GM10847 (cell line): Measurements from ENCODE around the gene AGRN.

Experiments
- POLR2A ChIP-seq: IDR thresholded peaks from 2 replicates; pipeline ENCODE4 v1.6.1; 2011; ENCODE audit not compliant: insufficient read length; ENCODE audit errors: extremely low read depth

AGRN gene

GRCh38 chr1:1082776-1083415, 63.0 kb downstream of the AGRN start:
- no peak for TF ChIP-seq POLR2A

DNA sequence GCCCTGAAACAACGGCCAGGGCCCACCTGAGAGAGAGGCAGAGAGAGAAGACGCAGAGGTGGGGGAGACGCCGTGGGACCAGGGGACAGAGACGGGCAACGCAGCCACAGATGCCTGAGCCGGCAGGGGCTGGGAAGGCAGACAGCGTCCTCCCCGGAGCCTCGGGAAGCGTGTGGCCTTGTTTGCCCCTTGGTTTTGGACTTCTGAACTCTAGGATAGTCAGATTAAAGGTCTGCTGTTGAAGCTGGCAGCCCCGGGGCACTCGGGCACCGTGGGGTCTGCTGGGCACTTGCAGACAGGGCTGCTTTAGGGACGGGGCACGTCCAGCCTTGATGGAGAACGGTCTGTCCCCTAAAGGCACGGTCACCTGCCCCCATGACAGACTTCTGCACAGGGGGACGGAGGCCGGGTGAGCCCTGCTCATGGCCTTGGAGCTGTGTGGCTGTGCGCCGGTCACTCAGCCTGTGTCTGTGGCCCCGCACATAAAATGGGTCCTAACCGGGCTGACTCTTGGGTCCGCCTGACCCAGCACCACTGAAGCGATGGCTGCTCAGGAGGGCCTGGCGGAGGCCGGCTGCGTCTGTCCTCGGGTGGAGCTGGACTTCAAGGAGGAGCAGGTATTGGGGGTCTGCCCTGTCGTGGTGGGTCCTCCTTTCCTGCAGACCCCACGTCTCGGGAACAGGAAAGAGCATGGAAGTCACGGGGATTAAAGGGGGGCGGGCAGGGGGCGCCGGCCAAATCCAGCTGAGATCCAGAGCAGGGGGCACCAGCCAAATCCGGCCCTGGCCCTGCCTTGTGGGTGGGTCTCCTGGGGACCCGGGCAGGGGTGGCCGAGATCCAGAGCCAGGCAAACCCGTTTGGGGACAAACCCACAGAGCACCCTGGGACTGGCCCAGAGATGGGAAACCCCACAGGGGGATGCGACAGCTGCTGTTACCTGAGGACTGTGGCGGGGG, 63.8 kb downstream of the AGRN start:
- TF ChIP-seq POLR2A: no peak

DNA sequence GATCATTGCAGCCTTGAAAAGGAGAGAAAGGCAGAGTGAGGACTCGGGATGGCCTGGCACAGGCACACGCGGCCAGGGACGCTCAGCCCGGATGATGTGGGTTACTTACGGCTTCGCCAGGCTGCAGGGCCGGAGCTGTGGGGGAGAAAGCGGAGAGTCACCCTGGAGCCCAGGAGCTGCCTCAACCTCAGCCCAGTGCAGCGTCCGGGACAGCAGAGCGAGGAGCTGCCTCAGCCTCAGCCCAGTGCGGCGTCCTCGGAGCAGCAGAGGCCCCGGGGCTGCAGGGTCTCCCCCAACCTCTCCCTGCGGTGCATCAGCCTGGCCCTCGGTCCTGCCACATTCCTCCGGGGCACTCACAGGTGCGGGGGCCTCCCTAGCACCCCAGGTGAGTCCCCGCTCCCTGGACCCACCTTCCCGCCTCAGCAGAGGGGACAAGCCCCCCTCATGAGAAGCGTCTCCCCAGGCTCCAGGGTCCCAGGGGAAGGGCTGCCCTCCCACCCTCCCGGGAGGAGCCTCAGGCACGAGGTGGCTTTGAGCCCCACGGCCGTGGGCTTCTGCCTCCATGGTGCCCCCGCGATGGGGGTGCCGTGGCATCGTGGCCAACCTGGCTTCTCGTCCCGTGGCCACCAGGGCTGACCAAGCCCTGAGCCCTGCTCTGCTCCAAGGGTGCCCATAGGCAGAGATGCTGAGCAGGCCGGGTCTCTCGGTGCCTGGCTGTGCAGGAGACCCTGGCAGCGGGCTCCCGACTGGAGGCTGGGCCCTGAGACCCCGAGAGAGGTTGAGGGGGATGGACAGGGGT, 64.7 kb downstream of the AGRN start:
- TF ChIP-seq POLR2A: no peak

DNA sequence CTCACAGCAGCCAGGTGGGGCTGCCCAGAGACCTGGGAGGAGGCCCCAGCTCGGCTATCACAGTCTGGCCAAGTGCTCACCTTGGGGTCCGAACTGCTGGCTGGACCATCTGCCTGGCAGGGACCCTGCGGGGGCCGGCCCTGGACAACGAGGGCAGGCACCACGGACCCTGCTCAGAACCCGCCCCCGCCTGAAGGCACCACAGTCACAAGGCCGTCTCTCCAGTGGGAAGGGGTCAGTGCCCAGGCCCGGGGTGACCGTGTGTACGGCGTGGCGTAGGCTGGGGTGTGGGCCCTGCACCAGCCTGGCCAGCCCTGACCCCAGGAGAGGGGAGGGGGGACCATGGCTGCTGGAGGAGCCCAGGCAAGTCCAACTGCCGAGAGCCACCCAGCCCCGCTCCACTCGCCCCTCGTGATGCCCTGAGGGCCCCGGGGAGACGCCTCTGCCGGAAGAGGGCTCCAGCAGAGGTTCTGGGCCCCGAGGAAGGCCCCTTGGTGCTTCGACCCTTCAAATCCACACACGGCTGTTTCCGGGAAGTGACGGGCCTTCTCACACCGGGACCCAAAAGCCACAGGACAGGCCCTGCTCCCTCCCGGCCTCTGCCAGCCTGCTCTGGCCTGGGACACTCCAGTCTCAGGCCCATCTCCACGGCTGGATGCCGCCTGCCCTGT, 65.4 kb downstream of the AGRN start:
- TF ChIP-seq POLR2A: no peak

GRCh38 chr1:1085911-1086841, 66.3 kb downstream of the AGRN start:
- no peak for TF ChIP-seq POLR2A

GRCh38 chr1:1086911-1087341, 67.0 kb downstream of the AGRN start:
- no peak for TF ChIP-seq POLR2A

- no peak for TF ChIP-seq POLR2A
These were observed 67.6 kb downstream of the AGRN start for GRCh38 chr1:1087351-1088028.

DNA sequence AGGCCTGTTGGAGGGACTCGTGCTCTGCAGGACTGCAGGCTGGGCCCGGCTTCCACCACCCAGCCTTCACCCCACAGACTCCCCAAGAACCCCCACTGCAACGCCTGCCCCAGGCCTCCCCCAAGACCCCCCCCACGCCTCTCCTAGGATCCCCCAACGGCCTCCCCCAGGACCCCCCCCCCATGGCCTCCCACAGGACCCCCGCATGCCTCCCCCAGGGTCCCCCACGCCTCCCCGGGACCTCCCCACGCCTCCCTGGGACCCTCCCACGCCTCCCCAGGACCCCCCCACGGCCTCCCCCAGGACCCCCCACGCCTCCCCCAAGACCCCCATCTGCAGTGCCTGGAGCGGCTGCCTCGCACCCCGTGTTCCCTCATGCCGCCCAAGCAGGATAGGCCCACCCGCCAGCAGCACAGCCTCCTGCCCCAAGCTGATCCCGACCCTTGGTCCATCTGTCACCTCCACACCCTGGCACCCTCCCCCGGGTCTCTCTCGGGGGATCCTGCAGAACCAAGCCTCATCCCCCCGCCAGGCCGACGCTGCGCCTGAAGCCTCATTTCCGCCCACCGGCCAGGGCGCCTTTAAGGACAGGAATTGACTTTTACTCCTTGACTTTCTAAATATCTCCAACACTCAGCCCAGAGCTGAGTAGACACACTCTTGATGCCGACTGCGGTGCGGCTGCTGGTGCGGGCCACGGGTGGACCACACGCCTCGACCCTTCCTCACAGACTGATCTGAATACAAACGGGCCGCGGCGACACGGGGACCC, 68.3 kb downstream of the AGRN start:
- TF ChIP-seq POLR2A: no peak

DNA sequence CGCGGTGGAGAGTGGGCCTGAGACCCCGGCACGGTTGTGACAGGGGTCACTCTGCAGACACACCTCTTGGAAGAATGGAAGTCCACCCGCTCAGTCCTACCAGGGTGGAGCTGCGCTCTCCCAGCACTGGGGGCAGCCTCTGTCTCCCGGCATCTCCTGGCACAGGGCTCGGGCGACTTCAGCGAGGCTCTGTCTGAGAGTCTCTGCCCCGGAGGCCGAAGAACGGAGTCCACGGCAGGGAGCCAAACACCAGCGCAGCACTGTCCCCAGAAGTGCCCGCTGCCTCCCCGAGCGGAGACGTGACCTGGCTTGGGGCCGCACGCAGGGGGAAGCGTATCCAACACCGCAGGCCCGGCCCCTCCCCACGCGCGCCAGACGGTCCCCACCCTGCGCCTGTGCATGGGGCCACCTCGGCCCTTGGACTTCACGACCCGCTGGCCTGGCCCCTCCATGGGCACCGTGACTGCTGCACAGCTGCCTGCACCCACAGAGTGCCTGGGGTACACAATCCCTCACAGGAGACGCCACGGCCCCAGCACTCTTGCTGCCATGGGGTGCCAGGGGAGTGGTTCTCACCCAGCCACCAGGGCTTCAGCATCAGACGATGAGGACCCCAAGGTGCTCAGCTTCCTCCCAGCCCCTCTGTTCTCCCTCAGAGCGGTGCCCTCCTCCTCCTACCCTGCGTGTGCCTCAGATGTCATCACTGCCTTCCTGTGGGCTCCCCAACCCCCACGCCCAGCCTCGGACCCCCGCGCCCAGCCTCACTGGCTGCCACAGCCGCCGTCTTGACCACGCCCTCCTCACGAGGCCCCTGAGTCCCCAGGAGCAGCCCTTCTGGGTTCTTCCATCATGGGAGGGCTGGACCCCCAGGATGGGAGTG, 69.1 kb downstream of the AGRN start:
- no peak for TF ChIP-seq POLR2A

GRCh38 chr1:1089731-1090423, 70.0 kb downstream of the AGRN start:
- no peak for TF ChIP-seq POLR2A
